ELR (cell line): ENCODE measurements around the gene MTMR10.

Experiments used
- DNase-seq: peaks from one replicate; pipeline ENCODE4 v3.0.0-alpha.2; 2015; ENCODE audit warnings: low read depth

Gene MTMR10

GRCh38 chr15:30921106-30921505 lies 70.3 kb downstream of the MTMR10 start:
- no peak for DNase-seq

GRCh38 chr15:30919877-30920550 lies 71.4 kb downstream of the MTMR10 start:
- no peak for DNase-seq

- DNase-seq = no peak
Measured at GRCh38 chr15:30918366-30918765, 73.1 kb downstream of the MTMR10 start.

GRCh38 chr15:30917675-30918074 lies 73.8 kb downstream of the MTMR10 start:
- no peak for DNase-seq

- no peak for DNase-seq
Measured at GRCh38 chr15:30917013-30917412, 74.4 kb downstream of the MTMR10 start.

- no peak for DNase-seq
Measured at GRCh38 chr15:30913761-30914160, 77.7 kb downstream of the MTMR10 start.

- DNase-seq = no peak
Measured at GRCh38 chr15:30906366-30906765, 85.1 kb downstream of the MTMR10 start.

- DNase-seq = no peak
Measured at GRCh38 chr15:30905821-30906220, 85.6 kb downstream of the MTMR10 start.

GRCh38 chr15:30904812-30905211 lies 86.6 kb downstream of the MTMR10 start:
- DNase-seq = no peak

- DNase-seq = peak; percentile 89
Measured at GRCh38 chr15:30903497-30904187, 87.8 kb downstream of the MTMR10 start, which contains the start of gene FAN1. TSS of gene FAN1 (plus strand) at chr15:30903915. CDS start at chr15:30904664, 749 bp downstream.

- DNase-seq = no peak
Measured at GRCh38 chr15:30901889-30902288, 89.5 kb downstream of the MTMR10 start.

GRCh38 chr15:30896211-30896606 lies 95.2 kb downstream of the MTMR10 start:
- no peak for DNase-seq

GRCh38 chr15:30895461-30896210 lies 95.8 kb downstream of the MTMR10 start:
- DNase-seq = no peak

- no peak for DNase-seq
Measured at GRCh38 chr15:30889196-30889595, 102.2 kb downstream of the MTMR10 start.
